ENCODE data around the gene ZSCAN20.

DNA sequence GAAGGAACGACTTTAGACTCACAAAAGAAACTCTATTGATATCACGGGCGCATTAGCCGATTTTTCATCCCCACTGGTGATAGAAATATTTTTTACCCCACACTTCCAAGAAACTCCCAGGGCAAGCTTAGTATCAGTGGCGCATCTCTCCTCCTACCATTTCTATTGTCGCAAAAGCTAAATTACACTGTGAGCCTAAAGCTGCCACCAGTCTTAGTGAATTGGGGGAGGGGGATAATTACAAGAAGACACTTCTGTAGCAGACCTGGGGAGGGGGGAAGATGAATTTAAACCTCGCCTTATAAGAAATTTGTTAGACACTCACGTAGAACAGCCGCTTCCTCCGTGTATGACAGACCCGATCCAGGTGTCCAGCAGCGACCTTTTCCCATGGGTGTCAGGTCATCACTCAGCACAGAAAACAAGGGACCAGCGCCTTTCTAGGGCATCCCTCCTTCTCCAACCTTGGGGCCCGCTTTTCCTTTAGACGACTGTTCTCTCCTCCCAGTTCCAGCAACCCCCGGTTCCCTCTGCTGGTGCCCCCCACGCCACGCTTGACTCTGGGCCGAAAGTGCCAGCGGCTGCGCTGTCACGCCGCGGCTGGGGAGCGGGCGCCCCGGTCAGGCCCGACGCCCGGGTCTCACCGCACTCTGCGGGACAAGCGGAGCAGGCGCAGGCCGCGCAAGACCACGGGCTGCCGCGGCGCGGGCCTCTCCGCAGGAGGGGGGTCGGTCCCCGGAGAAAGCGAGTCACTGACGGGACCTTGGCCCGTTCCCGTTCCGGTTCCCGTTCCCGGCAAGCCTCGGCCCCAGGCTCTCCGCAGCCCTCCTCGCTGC lies 42.4 kb upstream of the ZSCAN20 start:
- no peak for TF ChIP-seq POLR2A (IDR thresholded peaks at IDR 0.05)
- TF ChIP-seq, protein P1, sequence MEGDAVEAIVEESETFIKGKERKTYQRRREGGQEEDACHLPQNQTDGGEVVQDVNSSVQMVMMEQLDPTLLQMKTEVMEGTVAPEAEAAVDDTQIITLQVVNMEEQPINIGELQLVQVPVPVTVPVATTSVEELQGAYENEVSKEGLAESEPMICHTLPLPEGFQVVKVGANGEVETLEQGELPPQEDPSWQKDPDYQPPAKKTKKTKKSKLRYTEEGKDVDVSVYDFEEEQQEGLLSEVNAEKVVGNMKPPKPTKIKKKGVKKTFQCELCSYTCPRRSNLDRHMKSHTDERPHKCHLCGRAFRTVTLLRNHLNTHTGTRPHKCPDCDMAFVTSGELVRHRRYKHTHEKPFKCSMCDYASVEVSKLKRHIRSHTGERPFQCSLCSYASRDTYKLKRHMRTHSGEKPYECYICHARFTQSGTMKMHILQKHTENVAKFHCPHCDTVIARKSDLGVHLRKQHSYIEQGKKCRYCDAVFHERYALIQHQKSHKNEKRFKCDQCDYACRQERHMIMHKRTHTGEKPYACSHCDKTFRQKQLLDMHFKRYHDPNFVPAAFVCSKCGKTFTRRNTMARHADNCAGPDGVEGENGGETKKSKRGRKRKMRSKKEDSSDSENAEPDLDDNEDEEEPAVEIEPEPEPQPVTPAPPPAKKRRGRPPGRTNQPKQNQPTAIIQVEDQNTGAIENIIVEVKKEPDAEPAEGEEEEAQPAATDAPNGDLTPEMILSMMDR (IDR thresholded peaks at IDR 0.05), result no peak
